HCT116 (cell line): Measurements from ENCODE around the gene SMCO4. TPM values are rescaled to one million over a fixed set of nuclear protein-coding genes. Genes with fewer than 3 reads are reported as not detected.

ENCODE experiments used
- ATAC-seq: fragments of 200-7000 bp; cut with Tn5 transposase; 2 replicates; pipeline ENCODE4 v1.9.1; 2020; ENCODE audit warnings: mild to moderate bottlenecking, moderate library complexity
- BruUV-seq: library from RNA; stranded (reverse); fragments of 400-500 nt; replicated peaks from 2 replicates; lab custom pipeline; 2021; lab: Mats Ljungman, UMichigan
- CTCF ChIA-PET: fragments of 300-600 bp; sonication (Branson Sonifier 250); formaldehyde crosslinking; loops from one replicate; lab custom pipeline; 2021; ENCODE audit warnings: antibody characterized with exemption; lab: Charles Lee
- POLR2A ChIA-PET: fragments of 300-600, 350-600 bp; sonication (Branson Sonifier 250); formaldehyde crosslinking; loops from one replicate; lab custom pipeline; 2021; ENCODE audit warnings: antibody characterized with exemption; lab: Charles Lee
- RAD21 ChIA-PET, 2 experiments: fragments of 300-600 bp; sonication (Branson Sonifier 250); formaldehyde crosslinking; loops; one replicate each; lab custom pipeline; 2023; ENCODE audit warnings: low total read pairs in 2 of 2; ENCODE audit not compliant: uncharacterized antibody in 2 of 2, unreplicated experiment in 2 of 2, low non-redundant PET in 1 of 2; lab: Charles Lee
- DNase-seq: peaks from one replicate; pipeline ENCODE4 v3.0.0-alpha.2; 2010; ENCODE audit warnings: low read depth, low spot score
- H2AFZ ChIP-seq: fragments of 200-600 bp; shearing (Covaris generic), sonication (generic); 2 replicates; pipeline ENCODE4 v1.6.1; 2017; ENCODE audit warnings: low read depth, mixed run types, mixed read lengths, antibody characterized with exemption, low read length; ENCODE audit not compliant: poor library complexity, severe bottlenecking
- H3K27ac ChIP-seq: 2 replicates; pipeline ENCODE4 v1.5.1; 2012; ENCODE audit warnings: low read depth, low read length
- H3K27me3 ChIP-seq: fragments of 200-600 bp; sonication (generic); 2 replicates; pipeline ENCODE4 v1.6.1; 2016; ENCODE audit warnings: mixed run types, low read length, mixed read lengths; ENCODE audit not compliant: insufficient read depth
- H3K36me3 ChIP-seq, 2 experiments: fragments of 200-500 bp in 1 of 2; fragments of 200-600 bp in 1 of 2; sonication (Bioruptor generic) in 1 of 2; sonication (generic) in 1 of 2; 2 replicates each; pipeline versions ENCODE4 v1.5.1 to v1.6.1; 2014 to 2016; ENCODE audit warnings: low read length in 2 of 2, inconsistent platforms in 1 of 2, mixed read lengths in 1 of 2, mixed run types in 1 of 2; ENCODE audit not compliant: insufficient read depth in 2 of 2, control insufficient read depth in 1 of 2
- H3K4me1 ChIP-seq, 2 experiments: fragments of 200-600 bp in 1 of 2; sonication (generic) in 1 of 2; 2 replicates each; pipeline versions ENCODE4 v1.5.1 to v1.6.1; 2012 to 2017; ENCODE audit warnings: low read length in 2 of 2, inconsistent platforms in 1 of 2, mild to moderate bottlenecking in 1 of 2, mixed read lengths in 1 of 2, mixed run types in 1 of 2, moderate library complexity in 1 of 2; ENCODE audit not compliant: insufficient read depth in 2 of 2, control insufficient read depth in 1 of 2
- H3K4me2 ChIP-seq: fragments of 200-600 bp; sonication (generic); 2 replicates; pipeline ENCODE4 v1.6.1; 2017; ENCODE audit warnings: mixed run types, low read length, mixed read lengths
- H3K4me3 ChIP-seq, 2 experiments: fragments of 200-600 bp in 1 of 2; sonication (generic) in 1 of 2; replicated peaks in 1 of 2; 2 replicates each; pipeline ENCODE4 v1.5.1; 2011 to 2016; ENCODE audit warnings: low read length in 2 of 2, control low read depth in 1 of 2, low read depth in 1 of 2, mild to moderate bottlenecking in 1 of 2, mixed read lengths in 1 of 2, mixed run types in 1 of 2
- H3K79me2 ChIP-seq: fragments of 200-600 bp; sonication (generic); 2 replicates; pipeline ENCODE4 v1.6.1; 2017; ENCODE audit warnings: mild to moderate bottlenecking, mixed run types, low read length, moderate library complexity, mixed read lengths; ENCODE audit not compliant: insufficient read depth
- H3K9ac ChIP-seq: fragments of 200-600 bp; sonication (generic); 2 replicates; pipeline ENCODE4 v1.6.1; 2016; ENCODE audit warnings: low read length, mixed read lengths
- H3K9me2 ChIP-seq: fragments of 200-600 bp; sonication (generic), shearing (Covaris generic); 2 replicates; pipeline ENCODE4 v1.6.1; 2017; ENCODE audit warnings: mixed run types, mild to moderate bottlenecking, moderate library complexity; ENCODE audit not compliant: insufficient read depth
- H3K9me3 ChIP-seq, 2 experiments: fragments of 200-500 bp in 1 of 2; fragments of 200-600 bp in 1 of 2; sonication (Bioruptor generic) in 1 of 2; sonication (generic) in 1 of 2; 2 replicates each; pipeline ENCODE4 v1.6.1; 2014 to 2017; ENCODE audit warnings: low read length in 2 of 2, mixed read lengths in 2 of 2, inconsistent platforms in 1 of 2, low read depth in 1 of 2, mild to moderate bottlenecking in 1 of 2, mixed run types in 1 of 2, moderate library complexity in 1 of 2; ENCODE audit not compliant: control insufficient read depth in 1 of 2, insufficient read depth in 1 of 2
- H4K20me1 ChIP-seq: fragments of 200-600 bp; sonication (generic), shearing (Covaris generic); 2 replicates; pipeline ENCODE4 v1.6.1; 2017; ENCODE audit warnings: mixed run types, mild to moderate bottlenecking, moderate library complexity; ENCODE audit not compliant: insufficient read depth
- CBX3 ChIP-seq: IDR thresholded peaks from 2 replicates; pipeline ENCODE4 v1.6.1; 2012; ENCODE audit warnings: low read depth
- CEBPB ChIP-seq: IDR thresholded peaks from 2 replicates; pipeline ENCODE4 v1.6.1; 2012; ENCODE audit warnings: low read depth
- EGR1 ChIP-seq: IDR thresholded peaks from 2 replicates; pipeline ENCODE4 v1.6.1; 2012; ENCODE audit warnings: low read depth
- POLR2A ChIP-seq: IDR thresholded peaks from 2 replicates; pipeline ENCODE4 v1.7.0; 2011; ENCODE audit warnings: borderline replicate concordance; ENCODE audit not compliant: insufficient read depth, insufficient read length; ENCODE audit errors: extremely low read depth
- SP1 ChIP-seq: IDR thresholded peaks from 2 replicates; pipeline ENCODE4 v1.6.1; 2012; ENCODE audit warnings: low read depth
- TCF7L2 ChIP-seq: IDR thresholded peaks from 2 replicates; pipeline ENCODE4 v1.7.0; 2011; ENCODE audit warnings: borderline replicate concordance, inconsistent platforms; ENCODE audit not compliant: insufficient read depth, insufficient read length; ENCODE audit errors: extremely low read depth
- YY1 ChIP-seq: IDR thresholded peaks from 2 replicates; pipeline ENCODE4 v1.6.1; 2011; ENCODE audit warnings: low read length, low read depth, moderate library complexity, mild to moderate bottlenecking; ENCODE audit not compliant: insufficient replicate concordance; ENCODE audit errors: extremely low read depth
- intact Hi-C: fragments of 100-400 bp; cut with micrococcal nuclease; formaldehyde crosslinking; loops from 2 replicates; pipeline ENCODE4 v1.10.0; 2022
- total RNA-seq: library from RNA; stranded (reverse); gene quantifications from one replicate; pipeline ENCODE4 v1.2.1, GENCODE V29; 2021; ENCODE audit not compliant: unreplicated experiment
- TF ChIP-seq, protein P1 (sequence below): IDR thresholded peaks from 2 replicates; pipeline ENCODE4 v1.6.1; 2012
- TF ChIP-seq, protein P2 (sequence below): IDR thresholded peaks from 2 replicates; pipeline ENCODE4 v1.6.1; 2011; ENCODE audit warnings: mild to moderate bottlenecking, low read length, moderate library complexity; ENCODE audit not compliant: insufficient replicate concordance; ENCODE audit errors: extremely low read depth

The SMCO4 gene
- total RNA-seq, 1 experiment from 2014 or later = 23.1 TPM

DNA sequence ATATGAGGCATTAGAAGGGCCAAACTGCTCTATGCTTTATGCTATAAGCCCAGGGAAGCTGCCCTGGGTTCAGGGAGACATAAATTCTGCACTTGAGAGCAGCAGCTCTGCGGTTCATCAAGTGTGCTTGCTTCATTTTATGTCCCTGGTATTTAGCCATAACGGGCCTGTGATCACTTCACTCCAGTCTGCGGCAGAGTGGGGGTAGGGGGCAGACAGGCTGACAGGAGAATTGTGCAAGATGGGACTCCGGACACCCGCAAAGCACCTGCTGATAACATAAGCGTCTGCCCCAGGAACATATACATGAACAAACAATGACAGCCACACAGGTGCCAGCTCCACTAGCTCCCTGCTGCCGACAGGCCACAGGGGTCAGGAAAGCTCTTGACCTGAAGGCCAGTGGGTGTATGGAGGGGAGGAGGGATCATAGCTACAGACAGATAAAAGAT is 56.1 kb downstream of the SMCO4 start:
- H3K4me1 ChIP-seq = no peaks in the 10 kb centered on the region
- no peaks in the 10 kb centered on the region for H3K36me3 ChIP-seq
- intact Hi-C loops = no loop called here
- DNase-seq = no peak
- H3K27me3 ChIP-seq = no peaks in the 10 kb centered on the region
- ChIA-PET CTCF (no interaction called here), POLR2A (no interaction called here), RAD21 (no interaction called here)
- no peak overlapping the region for H3K4me3 ChIP-seq
- ATAC-seq = no peak
- no peaks in the 10 kb centered on the region for H3K9me3 ChIP-seq
- H3K9ac ChIP-seq = no peak overlapping the region
- H3K9me2 ChIP-seq = no peaks in the 10 kb centered on the region
- no peaks in the 10 kb centered on the region for H3K79me2 ChIP-seq
- H4K20me1 ChIP-seq = no peaks in the 10 kb centered on the region
- no peak overlapping the region for H3K27ac ChIP-seq
- H3K4me2 ChIP-seq = no peak overlapping the region
- H2AFZ ChIP-seq = no peak overlapping the region
- BruUV-seq = no TSS peak
- TF ChIP-seq CEBPB = no peak
- TF ChIP-seq, protein P1, sequence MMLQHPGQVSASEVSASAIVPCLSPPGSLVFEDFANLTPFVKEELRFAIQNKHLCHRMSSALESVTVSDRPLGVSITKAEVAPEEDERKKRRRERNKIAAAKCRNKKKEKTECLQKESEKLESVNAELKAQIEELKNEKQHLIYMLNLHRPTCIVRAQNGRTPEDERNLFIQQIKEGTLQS = no peak
- no peak for TF ChIP-seq SP1

GRCh38 chr11:93485983-93486382 is 57.2 kb downstream of the SMCO4 start:
- ChIA-PET CTCF (no interaction called here), RAD21 (no interaction called here), POLR2A (no interaction called here)
- Histone ChIP-seq H3K4me3 (no peak overlapping the region), H3K4me1 (no peaks in the 10 kb centered on the region), H4K20me1 (no peaks in the 10 kb centered on the region), H3K9ac (no peak overlapping the region), H3K36me3 (no peaks in the 10 kb centered on the region), H3K9me2 (no peaks in the 10 kb centered on the region), H3K79me2 (no peaks in the 10 kb centered on the region), H3K9me3 (no peaks in the 10 kb centered on the region), H3K27ac (no peak overlapping the region), H2AFZ (no peak overlapping the region), H3K27me3 (no peaks in the 10 kb centered on the region), H3K4me2 (no peak overlapping the region)
- no peak for DNase-seq
- TF ChIP-seq YY1 = no peak
- TF ChIP-seq, protein P2, sequence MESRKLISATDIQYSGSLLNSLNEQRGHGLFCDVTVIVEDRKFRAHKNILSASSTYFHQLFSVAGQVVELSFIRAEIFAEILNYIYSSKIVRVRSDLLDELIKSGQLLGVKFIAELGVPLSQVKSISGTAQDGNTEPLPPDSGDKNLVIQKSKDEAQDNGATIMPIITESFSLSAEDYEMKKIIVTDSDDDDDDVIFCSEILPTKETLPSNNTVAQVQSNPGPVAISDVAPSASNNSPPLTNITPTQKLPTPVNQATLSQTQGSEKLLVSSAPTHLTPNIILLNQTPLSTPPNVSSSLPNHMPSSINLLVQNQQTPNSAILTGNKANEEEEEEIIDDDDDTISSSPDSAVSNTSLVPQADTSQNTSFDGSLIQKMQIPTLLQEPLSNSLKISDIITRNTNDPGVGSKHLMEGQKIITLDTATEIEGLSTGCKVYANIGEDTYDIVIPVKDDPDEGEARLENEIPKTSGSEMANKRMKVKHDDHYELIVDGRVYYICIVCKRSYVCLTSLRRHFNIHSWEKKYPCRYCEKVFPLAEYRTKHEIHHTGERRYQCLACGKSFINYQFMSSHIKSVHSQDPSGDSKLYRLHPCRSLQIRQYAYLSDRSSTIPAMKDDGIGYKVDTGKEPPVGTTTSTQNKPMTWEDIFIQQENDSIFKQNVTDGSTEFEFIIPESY = no peak
- no peak for TF ChIP-seq POLR2A
- no peak for TF ChIP-seq CBX3
- TF ChIP-seq EGR1 = no peak
- no peak for TF ChIP-seq TCF7L2
- intact Hi-C loops = loop anchor here (1.0 kb wide), 1 partner anchor 22 kb away; no protein-coding TSS in a partner anchor
- no TSS peak for BruUV-seq
- ATAC-seq = no peak
